ENCODE measurements around the gene PRRC2B. TPM values are rescaled to one million over a fixed set of nuclear protein-coding genes. Genes with fewer than 3 reads are reported as not detected.

PRRC2B gene
- total and polyA plus RNA-seq, 4 donors: 10.3 to 44.3 (median 27.0) TPM

DNA sequence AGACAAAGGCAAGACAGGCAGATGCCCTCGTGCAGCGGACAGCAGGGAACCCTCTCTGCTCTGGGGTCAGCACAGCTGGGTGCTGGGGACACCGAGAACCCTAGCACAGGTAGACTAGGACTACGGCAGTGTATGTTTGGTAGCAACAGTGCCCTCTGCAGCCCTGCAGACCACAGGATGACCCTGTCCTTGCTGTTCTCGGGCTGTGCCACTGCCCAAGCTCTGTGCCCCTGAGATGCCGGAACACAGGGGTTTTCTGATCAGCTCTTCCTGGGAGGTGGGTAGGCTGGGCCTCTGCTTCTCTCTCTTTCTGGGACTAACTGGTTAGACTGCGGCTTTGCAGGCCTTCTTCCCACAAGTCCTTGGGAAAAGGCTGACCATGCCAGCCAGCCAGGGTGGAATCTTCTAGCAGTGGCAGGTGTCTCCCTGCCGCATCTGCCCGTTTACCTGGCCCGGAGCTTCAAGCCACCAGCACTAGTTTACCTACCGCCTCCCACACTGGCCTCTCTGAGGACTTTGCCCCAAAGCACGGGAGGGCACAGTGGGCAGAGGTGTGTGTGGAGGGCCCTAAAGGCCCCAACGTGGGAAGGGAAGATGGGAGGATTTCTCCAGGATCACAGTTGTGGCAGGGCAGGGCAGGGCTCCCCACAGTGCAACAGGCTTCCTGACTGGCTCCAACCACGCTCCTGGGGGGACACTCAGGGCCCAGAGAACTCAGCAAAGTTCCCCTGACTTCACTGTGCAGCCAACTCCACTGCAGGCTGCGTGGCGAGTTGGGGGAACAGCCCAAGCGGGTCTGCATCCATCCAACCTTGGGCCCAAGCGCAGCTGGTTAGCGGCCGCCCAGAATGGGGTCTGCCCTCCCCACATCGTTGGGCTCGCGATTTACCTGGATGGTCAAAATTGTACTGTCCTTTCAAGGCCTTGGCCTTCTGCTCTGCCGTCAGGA, 136.0 kb downstream of the PRRC2B start (continued):
- TF ChIP-seq REST (IDR thresholded peaks at IDR 0.05): peak; percentile 72
- no peak for TF ChIP-seq FOXA2 (IDR thresholded peaks at IDR 0.05)
- no peak for TF ChIP-seq EGR1 (IDR thresholded peaks at IDR 0.05; ENCODE audit: low read depth in 2 of 2)

- TF ChIP-seq, protein P1, sequence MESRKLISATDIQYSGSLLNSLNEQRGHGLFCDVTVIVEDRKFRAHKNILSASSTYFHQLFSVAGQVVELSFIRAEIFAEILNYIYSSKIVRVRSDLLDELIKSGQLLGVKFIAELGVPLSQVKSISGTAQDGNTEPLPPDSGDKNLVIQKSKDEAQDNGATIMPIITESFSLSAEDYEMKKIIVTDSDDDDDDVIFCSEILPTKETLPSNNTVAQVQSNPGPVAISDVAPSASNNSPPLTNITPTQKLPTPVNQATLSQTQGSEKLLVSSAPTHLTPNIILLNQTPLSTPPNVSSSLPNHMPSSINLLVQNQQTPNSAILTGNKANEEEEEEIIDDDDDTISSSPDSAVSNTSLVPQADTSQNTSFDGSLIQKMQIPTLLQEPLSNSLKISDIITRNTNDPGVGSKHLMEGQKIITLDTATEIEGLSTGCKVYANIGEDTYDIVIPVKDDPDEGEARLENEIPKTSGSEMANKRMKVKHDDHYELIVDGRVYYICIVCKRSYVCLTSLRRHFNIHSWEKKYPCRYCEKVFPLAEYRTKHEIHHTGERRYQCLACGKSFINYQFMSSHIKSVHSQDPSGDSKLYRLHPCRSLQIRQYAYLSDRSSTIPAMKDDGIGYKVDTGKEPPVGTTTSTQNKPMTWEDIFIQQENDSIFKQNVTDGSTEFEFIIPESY (IDR thresholded peaks at IDR 0.05): no peak
- TF ChIP-seq YY1 (IDR thresholded peaks at IDR 0.05) (no peak), RAD21 (IDR thresholded peaks at IDR 0.05) (peak in 1 of 2 donors; percentile 21), TAF1 (conservative IDR thresholded peaks at IDR 0.05) (no peak), RXRA (IDR thresholded peaks at IDR 0.05) (no peak)
- H3K4me1 ChIP-seq (ENCODE audit: control insufficient read depth in 4 of 4, insufficient read depth in 4 of 4, low read length in 3 of 4): peaks cover 6 to 34% (median 26%) of the 10 kb centered on the region in 4 donors
Observed at GRCh38 chr9:131530546-131530919, 136.6 kb downstream of the PRRC2B start.

GRCh38 chr9:131530920-131531832, 137.3 kb downstream of the PRRC2B start, which contains the start of gene UCK1:
TSS of gene UCK1 (minus strand) at chr9:131531263. CDS start at chr9:131531174, 89 bp downstream.
- H3K4me1 ChIP-seq (ENCODE audit: control insufficient read depth in 4 of 4, insufficient read depth in 4 of 4, low read length in 3 of 4): peaks cover 6 to 34% (median 26%) of the 10 kb centered on the region in 4 donors
- TF ChIP-seq FOXA1 (IDR thresholded peaks at IDR 0.05) (no peak), HNF4A (conservative IDR thresholded peaks at IDR 0.05) (no peak), RXRA (IDR thresholded peaks at IDR 0.05) (no peak), FOXA2 (IDR thresholded peaks at IDR 0.05) (no peak), GABPA (IDR thresholded peaks at IDR 0.05 in 1 of 2, conservative IDR thresholded peaks at IDR 0.05 in 1 of 2) (peak in 1 of 2 donors; percentile 80)
- TF ChIP-seq, protein P2, sequence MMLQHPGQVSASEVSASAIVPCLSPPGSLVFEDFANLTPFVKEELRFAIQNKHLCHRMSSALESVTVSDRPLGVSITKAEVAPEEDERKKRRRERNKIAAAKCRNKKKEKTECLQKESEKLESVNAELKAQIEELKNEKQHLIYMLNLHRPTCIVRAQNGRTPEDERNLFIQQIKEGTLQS (IDR thresholded peaks at IDR 0.05): no peak
- WGBS: 8% methylated on average over 103 of the region's 103 CpGs
- peaks cover 9 to 24% (median 13%) of the 10 kb centered on the region in 4 donors for H3K36me3 ChIP-seq (ENCODE audit: control insufficient read depth in 4 of 4, insufficient read depth in 3 of 4, low read depth in 1 of 4, low read length in 3 of 4)
- H3K27me3 ChIP-seq (ENCODE audit: control insufficient read depth in 4 of 4, insufficient read depth in 4 of 4, low read length in 3 of 4): no peaks in the 10 kb centered on the region
- H3K9ac ChIP-seq (ENCODE audit: low read depth in 1 of 2, low read length in 2 of 2): peak within 1 kb of the TSS; percentile 18 to 90
- no peaks in the 10 kb centered on the region for H3K9me3 ChIP-seq (ENCODE audit: control insufficient read depth in 4 of 4, low read length in 3 of 4)
- peak within 1 kb of the TSS; percentile 59 to 96 (median 94) for H3K4me3 ChIP-seq (ENCODE audit: low read depth in 1 of 3, low read length in 3 of 3)
- H3K27ac ChIP-seq (ENCODE audit: low read depth in 1 of 2, low read length in 2 of 2): peak within 1 kb of the TSS; percentile 68 to 80
- DNase-seq (ENCODE audit: low spot score): peak; percentile 90

More at GRCh38 chr9:131530546-131530919, 136.6 kb downstream of the PRRC2B start:
- peaks cover 9 to 31% (median 14%) of the 10 kb centered on the region in 4 donors for H3K36me3 ChIP-seq (ENCODE audit: control insufficient read depth in 4 of 4, insufficient read depth in 3 of 4, low read depth in 1 of 4, low read length in 3 of 4)
- no peaks in the 10 kb centered on the region for H3K9me3 ChIP-seq (ENCODE audit: control insufficient read depth in 4 of 4, low read length in 3 of 4)
- H3K27ac ChIP-seq (ENCODE audit: low read depth in 1 of 2, low read length in 2 of 2): peak overlapping the region; percentile 68 to 80
- H3K4me3 ChIP-seq (ENCODE audit: low read depth in 1 of 3, low read length in 3 of 3): peak overlapping the region; percentile 59 to 96 (median 94)
- H3K9ac ChIP-seq (ENCODE audit: low read depth in 1 of 2, low read length in 2 of 2): peak overlapping the region; percentile 1 to 90
- peak; percentile 47 for DNase-seq (ENCODE audit: low spot score)
- H3K27me3 ChIP-seq (ENCODE audit: control insufficient read depth in 4 of 4, insufficient read depth in 4 of 4, low read length in 3 of 4): no peaks in the 10 kb centered on the region
- 2% methylated on average over 29 of the region's 29 CpGs for WGBS

All from liver (tissue), 9 donors.